NCI-H1105 treated with DMSO at 0.1 percent for 48 hours (cell line): ENCODE measurements around the gene UPB1.
"Not testable (repeated sequence)": the region's sequence is repeated elsewhere in the genome, so short reads cannot be mapped to it uniquely, and the experiment has no call there.

Experiments used
- DNase-seq: peaks from one replicate; lab custom pipeline; 2025; lab: John Stamatoyannopoulos, UW

UPB1 gene

DNA sequence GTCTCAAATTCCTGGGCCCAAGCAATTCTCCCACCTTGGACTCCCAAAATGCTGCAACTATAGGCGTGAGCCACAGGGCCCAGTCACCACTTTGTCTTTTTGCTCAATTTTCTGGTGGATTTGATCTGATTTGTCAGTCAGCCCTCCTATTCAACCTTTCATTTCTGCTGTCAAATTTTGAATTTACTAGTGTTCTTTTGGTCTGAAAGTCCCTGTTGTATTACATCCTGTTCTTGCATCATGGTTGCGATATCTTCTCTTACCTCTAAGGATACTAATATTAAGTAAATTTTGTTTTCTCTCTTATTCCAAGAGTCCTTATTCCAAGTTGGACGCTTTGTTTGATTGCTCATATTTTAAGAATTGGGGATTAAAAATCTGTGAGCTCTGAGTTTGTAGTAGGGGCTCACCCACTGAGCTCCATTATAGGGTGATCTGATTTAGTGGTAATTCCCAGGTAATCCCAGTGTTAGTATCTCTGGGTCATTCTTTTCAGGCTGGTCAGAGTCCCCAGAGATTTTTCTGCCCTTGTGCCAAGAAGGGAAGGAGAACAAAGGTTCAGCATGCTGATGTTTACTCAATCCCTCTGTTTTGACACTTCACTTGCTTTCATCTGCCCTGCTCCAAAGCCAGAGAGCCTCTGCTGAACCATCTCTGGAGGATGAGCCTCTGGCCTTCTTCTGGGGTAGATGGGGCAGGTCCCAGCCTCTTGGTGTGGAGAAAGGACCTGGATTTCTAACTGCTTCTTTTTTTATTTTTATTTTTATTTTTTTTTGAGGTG is 10.0 kb downstream of the UPB1 start:
- no peak for DNase-seq

DNA sequence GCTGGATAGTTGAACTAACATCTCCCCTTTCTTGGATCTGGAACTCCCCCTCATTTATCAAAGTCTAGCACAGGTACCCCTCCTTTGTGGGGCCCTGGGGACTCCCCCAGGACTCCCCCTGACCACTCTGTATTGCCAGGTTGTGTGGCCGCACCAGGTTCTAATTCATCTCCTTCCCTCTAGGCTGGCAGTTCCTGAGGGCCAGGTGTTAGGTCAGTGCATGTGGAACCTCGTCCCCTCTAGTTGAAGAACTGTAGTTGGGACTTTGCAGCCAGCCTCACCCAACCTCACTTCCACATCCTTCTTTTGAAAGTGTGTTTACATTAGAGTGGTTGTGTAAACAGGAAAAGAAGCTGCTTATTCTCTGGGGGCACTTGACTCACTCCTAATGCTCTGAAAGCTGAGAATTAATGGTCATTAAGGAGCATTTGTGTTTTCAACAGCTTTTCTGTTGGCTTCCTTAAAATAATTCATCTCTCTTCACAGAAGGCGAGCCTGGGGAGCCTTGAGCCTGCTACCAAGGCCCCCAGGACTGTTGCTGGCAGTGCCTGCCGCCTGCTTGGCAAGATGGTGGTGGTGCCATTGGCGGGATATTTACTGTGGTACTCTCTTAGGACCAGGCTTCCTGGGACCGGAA is 11.8 kb downstream of the UPB1 start:
- peak; percentile 89 for DNase-seq

DNA sequence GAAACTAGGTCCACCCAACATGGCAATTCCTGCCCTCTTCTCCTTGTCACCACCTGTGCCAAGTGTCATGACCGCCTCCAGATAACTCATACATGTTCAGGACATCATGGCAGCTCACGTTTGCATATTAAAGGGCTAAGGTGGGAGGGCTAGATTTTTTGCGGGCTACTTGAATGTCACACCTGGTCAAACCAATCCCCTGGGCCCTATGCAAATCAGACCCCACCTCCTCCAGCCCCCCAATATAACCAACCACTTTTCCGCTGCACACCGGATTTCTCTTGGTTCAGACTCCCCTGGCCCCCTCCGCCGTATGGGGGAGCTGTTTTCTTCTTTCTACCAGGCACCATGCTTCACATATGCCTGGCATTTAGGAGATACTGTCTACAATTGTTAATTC is 12.6 kb downstream of the UPB1 start:
- DNase-seq = no peak

DNA sequence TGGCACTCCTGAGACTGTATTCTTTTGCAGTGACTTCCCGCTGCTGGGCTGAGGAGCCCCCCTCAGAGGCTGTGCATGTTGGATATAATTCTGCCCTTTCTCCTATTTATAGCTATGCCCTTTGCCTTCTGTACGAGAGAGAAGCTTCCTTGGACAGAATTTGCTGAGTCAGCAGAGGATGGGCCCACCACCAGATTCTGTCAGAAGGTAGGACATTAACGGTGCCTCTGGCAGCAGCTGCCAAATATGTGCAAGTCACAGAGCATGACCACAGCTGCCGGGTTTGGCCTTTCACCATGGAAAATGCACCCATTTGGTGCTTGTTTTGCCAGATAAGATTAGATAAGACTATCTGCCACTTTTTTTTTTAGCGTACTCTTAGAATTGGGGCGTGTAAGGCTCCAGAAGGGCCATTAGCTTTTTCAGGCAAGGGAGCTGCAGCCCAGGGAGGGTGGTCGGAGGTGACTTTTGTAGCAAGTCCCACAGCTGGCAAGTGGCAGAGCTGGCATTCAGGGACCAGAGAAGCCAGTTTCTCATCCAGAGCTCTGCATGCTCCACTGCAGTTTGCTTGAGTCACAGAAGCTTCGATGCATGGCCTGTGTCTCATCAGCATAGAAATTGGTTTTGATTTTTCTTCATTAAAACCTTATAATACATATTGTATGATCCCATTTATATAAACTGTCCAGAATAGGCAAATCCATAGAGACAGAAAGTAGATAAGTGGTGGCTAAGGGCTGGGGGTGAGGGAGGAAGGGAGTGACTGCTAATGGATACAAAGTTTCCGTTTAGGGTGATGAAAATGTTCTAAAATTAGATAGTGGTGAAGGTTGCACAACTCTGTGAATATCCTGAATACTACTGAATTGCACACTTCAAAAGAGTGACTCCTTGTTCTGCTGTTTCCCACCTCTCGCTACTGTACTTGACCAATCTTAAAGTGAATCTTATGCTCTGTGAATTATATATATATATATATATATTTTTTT is 15.8 kb downstream of the UPB1 start:
- no peak for DNase-seq

DNA sequence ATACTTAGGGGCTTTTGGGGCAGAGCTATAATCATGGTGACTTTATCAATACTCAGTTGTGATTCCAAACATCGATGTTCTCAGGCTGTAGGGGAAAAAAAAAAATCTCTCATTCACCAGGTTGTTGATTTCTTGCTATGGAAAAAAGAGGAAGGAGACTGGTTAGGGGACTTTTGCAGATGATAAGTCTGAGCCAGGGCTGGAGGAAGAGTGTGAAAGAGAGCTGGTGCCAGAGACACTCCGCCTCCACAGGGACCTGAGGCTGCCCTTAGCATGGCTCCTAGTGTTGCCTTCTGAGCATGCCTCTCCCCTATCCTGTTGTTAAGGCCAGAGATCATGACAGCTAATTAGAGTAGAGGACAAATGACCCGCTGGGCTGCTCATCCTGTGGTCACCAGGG is 16.9 kb downstream of the UPB1 start:
- no peak for DNase-seq

DNA sequence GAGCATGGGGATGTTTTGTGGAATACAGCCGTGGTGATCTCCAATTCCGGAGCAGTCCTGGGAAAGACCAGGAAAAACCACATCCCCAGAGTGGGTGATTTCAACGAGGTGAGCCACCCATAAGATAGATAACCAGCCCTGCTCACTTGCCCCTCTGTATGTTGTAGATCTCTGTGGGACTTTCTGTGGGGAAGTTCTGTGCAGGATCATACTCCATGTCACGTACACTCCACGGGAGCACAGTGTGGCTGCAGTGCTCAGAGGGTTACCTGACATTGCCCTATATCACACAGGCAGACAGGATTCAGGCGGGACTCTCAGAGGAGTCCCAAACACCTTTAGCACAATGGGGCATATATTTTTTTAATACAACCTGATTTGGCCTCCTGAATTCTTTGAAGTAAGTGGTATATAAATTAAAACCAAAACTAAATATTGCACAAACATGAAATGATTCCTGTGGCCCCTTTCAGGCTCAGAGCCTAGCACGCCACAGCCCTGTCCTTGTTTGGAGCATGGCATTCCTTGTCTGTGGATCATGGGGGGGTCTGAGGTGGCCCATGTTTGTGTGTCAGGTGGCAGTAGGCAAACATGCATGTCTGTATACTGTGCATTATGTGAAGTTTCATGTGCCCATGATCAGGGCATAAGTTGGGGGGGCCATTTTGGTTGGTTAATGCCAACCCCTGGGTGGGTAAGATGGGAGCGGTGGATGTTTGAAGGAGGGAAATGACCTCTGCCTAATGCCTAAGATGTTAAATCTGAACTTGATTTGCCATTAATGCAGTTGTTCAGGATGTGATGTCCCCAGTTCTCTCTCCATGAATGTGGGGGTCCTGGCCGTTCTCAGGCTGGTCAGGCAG is 18.5 kb downstream of the UPB1 start:
- no peak for DNase-seq

DNA sequence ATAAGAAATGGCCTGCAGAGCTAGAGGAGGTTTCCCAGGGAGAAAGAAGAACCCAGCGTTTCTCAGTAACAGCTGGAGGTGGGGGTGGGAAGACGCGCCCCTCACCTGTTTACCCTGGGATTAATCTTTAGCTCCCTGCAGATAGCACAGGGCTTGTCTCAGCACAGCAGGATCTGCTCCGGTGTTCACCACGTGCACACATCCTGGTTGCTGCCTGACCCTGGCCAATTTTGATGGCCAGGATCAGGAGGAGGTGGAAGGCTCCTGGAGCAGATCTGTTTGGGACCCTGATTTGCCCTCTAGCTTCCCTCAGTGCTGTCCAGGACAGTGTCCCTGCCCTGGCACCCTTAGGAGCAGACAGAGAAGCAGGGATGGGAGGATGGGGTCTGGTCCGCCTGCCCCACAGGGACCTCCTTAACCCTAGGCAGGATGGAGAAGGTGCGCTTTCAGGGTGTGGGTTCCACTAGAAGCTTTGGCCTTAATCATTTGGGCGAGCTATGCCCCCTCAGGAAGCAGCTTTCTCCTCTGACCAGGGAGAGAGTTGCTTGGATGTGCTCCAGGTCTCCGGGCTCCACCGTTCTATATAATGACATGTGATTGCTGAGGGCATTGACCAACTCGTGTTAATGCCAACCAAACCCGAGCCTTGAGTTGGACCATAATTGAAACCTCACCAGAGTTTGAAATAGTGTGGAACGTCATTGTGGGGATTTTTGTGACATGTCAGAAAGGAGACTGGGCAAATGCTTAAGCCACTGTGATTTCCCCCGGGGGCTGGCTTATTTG is 19.3 kb downstream of the UPB1 start:
- DNase-seq = no peak

DNA sequence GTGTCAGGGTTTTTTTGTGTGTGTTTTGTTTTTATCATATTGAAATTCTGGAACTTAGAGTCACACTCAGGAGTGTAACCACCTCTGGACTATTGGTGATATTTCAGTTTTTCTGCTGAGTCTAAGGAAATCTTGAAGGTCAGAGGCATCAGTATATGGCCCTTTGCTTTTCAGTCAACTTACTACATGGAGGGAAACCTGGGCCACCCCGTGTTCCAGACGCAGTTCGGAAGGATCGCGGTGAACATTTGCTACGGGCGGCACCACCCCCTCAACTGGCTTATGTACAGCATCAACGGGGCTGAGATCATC is 19.9 kb downstream of the UPB1 start:
- DNase-seq = no peak

DNA sequence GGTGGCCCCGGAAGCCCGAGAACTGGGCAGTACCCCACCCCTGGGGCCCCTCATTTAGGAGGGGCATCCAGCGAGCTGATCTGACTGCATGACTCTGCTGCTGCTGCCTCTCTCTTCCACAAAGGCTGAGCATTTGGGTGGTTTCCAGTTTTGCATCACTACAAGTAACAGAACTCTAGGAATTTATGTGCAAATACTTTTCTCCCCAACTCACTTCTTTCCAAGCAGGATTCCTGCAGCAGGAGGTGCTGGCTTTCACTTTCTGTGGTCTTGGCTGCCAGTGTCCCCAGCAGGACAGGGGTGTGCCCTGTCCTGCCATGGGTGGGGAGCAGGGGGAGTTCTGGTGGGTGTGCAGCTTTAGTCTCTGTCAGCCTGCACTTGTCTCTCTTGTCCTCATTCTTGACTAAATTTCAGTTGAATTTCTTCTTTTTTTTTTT is 21.2 kb downstream of the UPB1 start:
- DNase-seq = no peak

DNA sequence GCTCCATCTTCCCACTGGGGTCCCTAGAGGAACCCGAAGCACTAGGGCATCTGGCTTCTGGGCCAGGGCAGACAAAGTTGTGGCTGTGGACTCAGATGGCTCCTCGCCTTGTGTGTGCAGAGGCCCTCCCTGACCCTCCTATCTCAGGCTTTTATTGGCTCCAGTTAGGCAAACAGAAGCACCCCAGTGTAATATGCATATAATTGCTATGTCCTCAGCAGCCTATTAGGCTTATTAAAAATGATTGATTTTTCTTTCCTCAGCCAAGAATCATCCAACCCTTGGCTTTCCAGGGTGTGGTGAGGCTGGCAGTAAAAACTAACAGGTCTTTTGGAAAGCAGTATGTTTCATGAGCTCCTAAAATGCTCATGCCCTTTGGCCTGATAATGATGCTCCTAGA is 22.3 kb downstream of the UPB1 start:
- DNase-seq = peak; percentile 43

DNA sequence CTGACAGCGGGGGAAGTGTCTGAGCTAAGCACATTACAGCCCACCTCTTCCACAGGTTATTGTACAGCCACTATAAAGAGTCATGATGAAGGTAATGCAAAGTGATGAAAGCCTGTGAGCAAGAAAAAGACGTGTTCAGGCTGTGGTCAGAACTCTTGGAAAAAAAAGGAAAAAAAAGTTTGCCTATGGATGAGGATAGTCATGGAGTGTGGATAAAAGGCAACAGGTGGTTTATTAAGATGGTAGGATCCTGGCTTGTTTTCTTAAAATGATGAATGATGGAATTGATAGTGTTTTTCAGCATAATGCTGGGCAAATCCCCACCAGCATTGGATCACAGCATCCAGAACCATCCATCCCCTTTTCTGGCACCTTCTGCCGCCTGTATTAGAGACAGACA is 23.1 kb downstream of the UPB1 start:
- DNase-seq = no peak

DNA sequence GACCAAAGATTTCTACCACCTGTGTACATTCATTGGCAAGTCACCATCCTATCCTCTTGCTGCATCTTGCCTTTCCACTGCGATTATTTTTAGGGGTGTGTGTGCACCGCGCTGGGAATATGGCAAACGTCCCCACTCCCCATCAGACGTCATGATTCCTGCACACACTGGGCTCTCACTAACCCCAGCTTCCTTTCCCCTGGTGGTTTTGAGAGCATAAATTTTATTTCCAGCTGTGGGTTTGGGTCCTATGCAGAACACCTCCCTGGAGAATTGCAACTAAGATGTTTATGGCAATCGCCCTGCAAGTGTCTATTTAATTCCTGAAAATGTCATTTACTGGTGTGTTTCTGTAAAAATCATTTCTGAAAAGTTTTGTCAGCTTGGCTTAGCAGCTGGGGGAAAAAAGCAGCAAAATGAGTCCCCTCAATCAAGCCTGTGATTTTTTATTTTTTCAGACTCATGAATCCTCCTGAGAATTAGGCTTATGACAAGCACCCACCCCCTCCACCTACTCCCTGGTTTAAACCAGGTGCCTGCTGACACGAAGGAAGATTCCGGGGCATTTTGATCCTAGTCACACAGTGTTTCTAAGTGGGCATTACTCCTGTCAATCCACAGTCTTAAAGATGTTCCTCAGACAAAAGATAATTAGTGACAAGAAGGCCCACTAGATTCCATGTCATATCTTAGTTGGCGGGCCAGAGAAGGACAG is 23.8 kb downstream of the UPB1 start:
- DNase-seq = no peak

DNA sequence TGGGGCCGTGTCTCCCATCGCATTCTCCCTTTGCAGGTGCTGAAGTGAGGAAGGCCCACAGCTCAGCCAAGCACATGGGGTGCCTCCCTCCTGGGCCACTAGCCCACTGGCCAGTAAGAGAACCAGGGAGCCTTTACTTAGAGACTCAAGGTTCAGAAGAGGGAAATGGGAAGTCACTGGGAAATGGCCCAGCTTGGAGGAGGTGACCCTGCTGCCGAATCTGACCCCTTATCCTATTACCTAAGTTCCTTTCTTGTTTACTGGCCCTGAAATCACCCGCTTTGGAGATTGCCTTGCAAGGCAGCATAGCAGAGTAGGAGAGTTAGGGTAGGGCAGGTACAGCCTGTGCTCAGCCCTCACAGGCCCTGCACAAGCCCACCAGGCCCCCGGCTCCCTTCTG is 24.4 kb downstream of the UPB1 start:
- DNase-seq = no peak

DNA sequence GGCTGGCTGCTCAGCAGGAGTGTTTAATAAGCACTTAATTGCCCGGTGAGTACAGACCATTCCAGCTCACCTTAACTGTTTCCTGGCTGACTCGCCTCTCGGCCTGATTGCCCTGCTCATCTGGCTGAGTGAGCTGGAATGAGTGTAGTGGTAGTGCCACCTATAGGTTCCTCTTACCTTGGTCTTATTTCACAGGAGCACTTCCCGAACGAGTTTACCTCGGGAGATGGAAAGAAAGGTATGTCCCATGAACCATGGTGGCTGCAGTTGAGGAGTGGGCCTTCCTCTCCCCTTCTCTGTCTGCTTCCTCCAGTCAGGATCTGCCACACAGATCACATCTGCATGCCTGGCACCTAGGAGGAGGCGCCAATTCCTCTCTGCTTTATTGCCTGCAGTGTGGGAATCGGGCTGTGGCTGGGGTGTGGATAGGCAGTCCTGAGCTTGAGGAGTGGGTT is 26.7 kb downstream of the UPB1 start:
- peak; percentile 93 for DNase-seq

DNA sequence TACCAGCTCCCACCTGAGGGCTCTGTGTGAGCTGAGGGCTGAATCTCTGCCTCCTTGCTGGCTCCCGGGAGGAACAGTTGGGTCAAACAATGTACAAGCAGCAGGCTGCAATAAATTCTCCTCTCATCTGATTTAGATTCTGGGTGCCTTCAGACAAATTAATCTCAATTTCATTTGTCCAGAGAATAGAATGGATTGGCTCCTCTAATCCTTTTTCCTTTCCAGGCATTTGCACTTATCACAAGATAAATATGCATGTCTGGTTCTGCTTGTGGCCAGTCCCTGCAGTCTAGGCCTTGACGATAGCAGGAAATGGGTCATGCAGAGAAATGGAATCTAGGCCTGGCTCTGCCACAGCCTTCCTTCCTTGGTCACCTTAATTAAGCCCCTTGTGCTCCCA is 28.7 kb downstream of the UPB1 start:
- DNase-seq = no peak

DNA sequence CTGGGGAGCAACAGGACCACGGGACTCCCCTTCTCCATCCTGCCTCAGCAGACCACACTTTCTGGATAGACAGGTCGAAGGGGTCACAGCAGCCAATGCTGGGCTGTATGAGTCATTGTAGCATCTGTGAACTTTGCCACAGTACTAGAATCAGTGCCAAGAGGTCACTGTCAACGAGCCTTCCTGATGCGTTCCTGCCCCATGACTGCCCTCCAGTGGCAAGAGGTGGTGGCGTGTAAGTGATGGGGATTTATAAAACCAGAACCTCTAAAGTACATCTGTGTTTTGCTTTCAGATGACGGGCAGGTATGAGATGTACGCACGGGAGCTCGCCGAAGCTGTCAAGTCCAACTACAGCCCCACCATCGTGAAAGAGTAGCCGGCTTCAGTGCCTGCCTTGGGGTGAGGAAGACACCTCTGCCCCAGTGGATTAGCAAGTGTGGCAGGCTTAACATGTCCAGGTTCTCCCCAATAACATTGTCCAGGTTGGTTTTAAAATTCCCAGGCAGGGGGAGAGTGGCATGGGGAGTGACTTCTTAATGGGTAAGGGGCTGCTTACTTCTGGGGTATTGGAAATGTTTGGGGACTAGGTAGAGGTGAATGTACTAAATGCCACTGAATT is 30.4 kb downstream of the UPB1 start:
- DNase-seq = peak; percentile 62

DNA sequence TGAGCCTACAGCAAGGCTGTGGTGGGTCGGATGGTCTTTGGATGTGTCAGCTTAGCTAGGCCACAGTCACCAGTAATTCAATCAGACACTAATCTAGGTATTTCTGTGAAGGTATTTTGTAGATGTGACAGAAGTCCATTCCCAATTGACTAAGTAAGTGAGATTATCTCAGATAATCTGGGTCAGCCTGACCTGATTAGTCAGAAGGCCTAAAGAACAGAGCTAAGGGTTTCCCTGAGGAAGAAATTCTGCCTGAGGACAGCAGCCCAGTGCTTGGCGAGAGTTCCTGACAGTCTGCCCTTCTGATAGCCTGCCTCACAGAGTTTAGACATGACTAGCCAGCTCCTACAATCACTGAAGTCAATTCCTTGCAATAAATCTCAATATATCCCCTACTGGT is 31.1 kb downstream of the UPB1 start:
- DNase-seq = no peak

DNA sequence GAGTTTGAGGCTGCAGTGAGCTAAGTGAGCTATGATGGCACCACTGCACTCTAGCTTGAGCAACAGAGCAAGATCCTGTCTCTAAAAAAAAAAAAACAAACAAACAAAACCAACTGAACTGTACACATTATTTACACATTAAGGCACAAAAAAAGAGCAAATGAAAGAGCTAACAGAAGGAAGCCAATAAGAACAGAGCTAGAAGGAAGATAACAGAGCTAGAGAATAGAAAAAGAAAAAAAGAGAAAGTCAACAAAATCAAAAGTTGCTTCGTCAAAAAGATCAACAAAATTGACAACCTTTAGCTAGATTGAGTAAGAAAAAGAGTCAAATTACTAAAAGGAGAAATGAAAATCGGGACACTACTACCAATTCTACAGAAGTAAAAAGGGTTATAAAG is 34.8 kb downstream of the UPB1 start:
- no peak for DNase-seq

DNA sequence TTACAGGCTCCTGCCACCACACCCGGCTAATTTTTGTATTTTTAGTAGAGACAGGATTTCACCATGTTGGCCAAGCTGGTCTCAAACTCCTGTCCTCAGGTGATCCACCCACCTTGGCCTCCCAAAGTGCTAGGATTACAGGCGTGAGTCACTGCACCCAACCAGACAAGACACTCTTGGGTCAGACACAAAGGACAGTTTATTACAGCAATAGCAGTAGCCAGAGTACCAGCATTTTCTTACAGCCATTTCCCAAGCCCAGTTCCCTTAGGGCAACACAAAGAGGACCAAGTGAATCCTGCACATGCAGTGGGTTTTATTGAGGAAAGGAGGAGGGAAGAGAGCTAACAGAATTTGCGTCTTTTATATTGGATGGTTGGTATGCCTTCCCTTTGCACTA is 35.8 kb downstream of the UPB1 start:
- not testable (repeated sequence) for DNase-seq

DNA sequence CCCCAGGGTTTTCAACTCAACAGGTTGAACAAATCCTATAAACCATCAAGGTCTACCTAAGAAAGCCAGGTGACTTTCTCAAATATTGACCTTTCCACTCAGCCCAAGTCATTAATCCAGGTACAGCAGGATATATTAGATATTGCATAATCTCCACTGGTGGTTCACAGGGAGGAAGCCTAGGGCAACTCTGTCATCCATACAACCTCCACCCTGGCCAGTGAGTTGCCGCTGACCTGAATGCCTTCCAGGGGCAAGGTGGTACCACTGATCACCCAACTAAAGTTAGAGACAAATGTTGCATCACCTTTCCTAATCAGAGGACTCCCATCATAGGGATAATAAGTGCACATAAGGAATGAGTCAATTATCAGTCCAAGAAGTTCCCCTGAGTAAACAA is 36.9 kb downstream of the UPB1 start:
- DNase-seq = no peak
